Muscle of leg (tissue), 11 donors: Measurements from ENCODE around the gene ANAPC2. TPM values are rescaled to one million over a fixed set of nuclear protein-coding genes. Genes with fewer than 3 reads are reported as not detected.

ENCODE experiments used
- DNase-seq: peaks from one replicate; pipeline ENCODE4 v3.0.0; 2013
- H3K27ac ChIP-seq: one replicate; pipeline ENCODE4 v1.5.1; 2013; ENCODE audit warnings: mild to moderate bottlenecking, low read length, control low read depth
- H3K27me3 ChIP-seq: one replicate; pipeline ENCODE4 v1.6.1; 2013; ENCODE audit warnings: low read length; ENCODE audit not compliant: control insufficient read depth, insufficient read depth
- H3K36me3 ChIP-seq: one replicate; pipeline ENCODE4 v1.6.1; 2013; ENCODE audit warnings: low read length; ENCODE audit not compliant: control insufficient read depth, insufficient read depth
- H3K4me1 ChIP-seq: one replicate; pipeline ENCODE4 v1.6.1; 2013; ENCODE audit warnings: low read length; ENCODE audit not compliant: control insufficient read depth, insufficient read depth
- H3K4me3 ChIP-seq: one replicate; pipeline ENCODE4 v1.5.1; 2013; ENCODE audit warnings: low read length, control low read depth
- H3K9me3 ChIP-seq: replicated peaks from 2 replicates; pipeline ENCODE4 v1.6.1; 2013; ENCODE audit warnings: low read depth, low read length; ENCODE audit not compliant: control insufficient read depth
- WGBS: methylation state at CpG from one replicate; pipeline ENCODE4 v1.1.5; 2013; ENCODE audit warnings: missing lambda C conversion rate; ENCODE audit not compliant: insufficient coverage; 5-methylcytosine and 5-hydroxymethylcytosine counted together
- polyA plus RNA-seq, 8 donors: library from polyadenylated mRNA; unstranded; fragments of 120-200 nt; gene quantifications; one replicate each; pipeline versions ENCODE4 v1.2.1 to v1.2.3, GENCODE V29; 2013; ENCODE audit warnings: inconsistent platforms in 1 of 8, low replicate concordance in 1 of 8; ENCODE audit not compliant: insufficient read length in 8 of 8, insufficient read depth in 1 of 8
- total RNA-seq: library from RNA; stranded (reverse); fragments of 120-200 nt; gene quantifications from one replicate; pipeline ENCODE4 v1.2.4, GENCODE V29; 2013

Gene ANAPC2
- total and polyA plus RNA-seq, 9 donors = 20.4 to 41.6 (median 31.1) TPM

DNA sequence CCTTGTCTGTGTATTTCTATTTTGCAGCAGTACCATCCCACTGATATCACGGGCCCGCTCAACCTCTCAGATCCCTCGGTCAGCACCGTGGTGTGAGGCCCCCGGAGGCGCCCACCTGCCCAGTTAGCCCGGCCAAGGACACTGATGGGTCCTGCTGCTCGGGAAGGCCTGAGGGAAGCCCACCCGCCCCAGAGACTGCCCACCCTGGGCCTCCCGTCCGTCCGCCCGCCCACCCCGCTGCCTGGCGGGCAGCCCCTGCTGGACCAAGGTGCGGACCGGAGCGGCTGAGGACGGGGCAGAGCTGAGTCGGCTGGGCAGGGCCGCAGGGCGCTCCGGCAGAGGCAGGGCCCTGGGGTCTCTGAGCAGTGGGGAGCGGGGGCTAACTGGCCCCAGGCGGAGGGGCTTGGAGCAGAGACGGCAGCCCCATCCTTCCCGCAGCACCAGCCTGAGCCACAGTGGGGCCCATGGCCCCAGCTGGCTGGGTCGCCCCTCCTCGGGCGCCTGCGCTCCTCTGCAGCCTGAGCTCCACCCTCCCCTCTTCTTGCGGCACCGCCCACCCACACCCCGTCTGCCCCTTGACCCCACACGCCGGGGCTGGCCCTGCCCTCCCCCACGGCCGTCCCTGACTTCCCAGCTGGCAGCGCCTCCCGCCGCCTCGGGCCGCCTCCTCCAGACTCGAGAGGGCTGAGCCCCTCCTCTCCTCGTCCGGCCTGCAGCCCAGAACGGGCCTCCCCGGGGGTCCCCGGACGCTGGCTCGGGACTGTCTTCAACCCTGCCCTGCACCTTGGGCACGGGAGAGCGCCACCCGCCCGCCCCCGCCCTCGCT, 20.4 kb downstream of the ANAPC2 start:
- H3K27ac ChIP-seq = no peak overlapping the region
- 5% methylated on average over 53 of the region's 57 CpGs for WGBS
- no peak for DNase-seq
- no peaks in the 10 kb centered on the region for H3K9me3 ChIP-seq
- no peak overlapping the region for H3K4me3 ChIP-seq
- H3K4me1 ChIP-seq = peaks cover 17% of the 10 kb centered on the region
- H3K36me3 ChIP-seq = no peaks in the 10 kb centered on the region
- H3K27me3 ChIP-seq = peaks cover 87% of the 10 kb centered on the region

DNA sequence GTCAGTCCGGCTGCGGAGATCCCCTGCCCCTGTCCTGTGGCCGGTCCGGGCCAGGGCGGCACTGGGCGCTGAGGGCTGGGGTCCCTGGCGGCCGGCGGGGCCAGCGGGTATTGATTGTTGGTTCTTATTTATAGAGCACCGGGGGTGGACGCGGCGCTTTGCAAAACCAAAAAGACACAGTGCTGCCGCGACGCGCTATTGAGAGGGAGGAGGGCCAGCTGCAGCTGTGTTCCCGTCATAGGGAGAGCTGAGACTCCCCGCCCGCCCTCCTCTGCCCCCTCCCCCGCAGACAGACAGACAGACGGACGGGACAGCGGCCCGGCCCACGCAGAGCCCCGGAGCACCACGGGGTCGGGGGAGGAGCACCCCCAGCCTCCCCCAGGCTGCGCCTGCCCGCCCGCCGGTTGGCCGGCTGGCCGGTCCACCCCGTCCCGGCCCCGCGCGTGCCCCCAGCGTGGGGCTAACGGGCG, 21.0 kb downstream of the ANAPC2 start:
- Histone ChIP-seq H3K36me3 (no peaks in the 10 kb centered on the region), H3K4me3 (no peak overlapping the region), H3K4me1 (peaks cover 13% of the 10 kb centered on the region), H3K27me3 (peaks cover 91% of the 10 kb centered on the region), H3K27ac (no peak overlapping the region), H3K9me3 (no peaks in the 10 kb centered on the region)
- DNase-seq = no peak
- 43% methylated on average over 20 of the region's 44 CpGs for WGBS

DNA sequence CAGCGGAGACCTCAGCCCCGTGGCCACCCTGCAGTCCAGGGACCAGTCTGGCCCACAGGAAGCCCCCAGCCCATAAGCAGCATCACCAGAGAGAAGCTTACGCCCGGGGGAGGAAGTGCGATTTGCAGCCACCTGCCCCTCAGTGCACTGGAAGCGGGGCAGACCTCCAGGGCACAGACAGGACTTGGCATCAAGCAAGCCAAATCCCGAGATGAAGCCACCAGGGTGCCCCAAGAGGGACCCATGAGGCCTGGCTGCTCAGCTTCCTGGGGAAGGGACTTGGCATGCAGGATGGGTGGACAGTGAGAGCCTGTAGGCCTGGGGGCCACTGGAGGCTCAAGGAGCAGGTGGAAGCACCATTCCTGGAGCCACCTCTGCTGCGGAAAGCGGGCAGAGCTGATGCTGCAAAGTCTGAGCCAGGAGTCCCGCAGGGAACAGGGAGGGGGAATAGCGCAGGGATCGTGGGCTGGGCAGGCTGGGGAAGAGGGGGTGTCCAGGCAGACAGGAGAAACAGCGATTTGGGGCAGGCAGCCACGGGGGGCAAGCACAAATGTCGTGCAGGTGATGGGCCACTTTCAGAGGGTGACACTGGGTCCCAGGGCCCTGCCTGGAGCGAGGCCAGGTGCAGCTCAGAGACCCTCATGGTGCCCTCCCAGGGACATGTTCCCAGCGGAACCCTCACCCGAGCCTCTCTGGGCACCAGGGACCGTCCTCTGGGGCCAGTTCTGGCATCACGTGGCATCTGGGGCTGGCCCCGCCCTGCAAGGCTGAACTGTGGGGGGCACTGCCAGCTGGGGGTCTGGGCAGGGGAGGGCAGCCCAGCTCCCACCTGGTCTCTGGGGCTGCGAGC, 21.8 kb downstream of the ANAPC2 start:
- no peak for DNase-seq
- Histone ChIP-seq H3K4me3 (no peak overlapping the region), H3K36me3 (no peaks in the 10 kb centered on the region), H3K27ac (no peak overlapping the region), H3K4me1 (peaks cover 13% of the 10 kb centered on the region), H3K9me3 (no peaks in the 10 kb centered on the region), H3K27me3 (peaks cover 96% of the 10 kb centered on the region)
- WGBS = 66% methylated on average over 17 of the region's 22 CpGs

DNA sequence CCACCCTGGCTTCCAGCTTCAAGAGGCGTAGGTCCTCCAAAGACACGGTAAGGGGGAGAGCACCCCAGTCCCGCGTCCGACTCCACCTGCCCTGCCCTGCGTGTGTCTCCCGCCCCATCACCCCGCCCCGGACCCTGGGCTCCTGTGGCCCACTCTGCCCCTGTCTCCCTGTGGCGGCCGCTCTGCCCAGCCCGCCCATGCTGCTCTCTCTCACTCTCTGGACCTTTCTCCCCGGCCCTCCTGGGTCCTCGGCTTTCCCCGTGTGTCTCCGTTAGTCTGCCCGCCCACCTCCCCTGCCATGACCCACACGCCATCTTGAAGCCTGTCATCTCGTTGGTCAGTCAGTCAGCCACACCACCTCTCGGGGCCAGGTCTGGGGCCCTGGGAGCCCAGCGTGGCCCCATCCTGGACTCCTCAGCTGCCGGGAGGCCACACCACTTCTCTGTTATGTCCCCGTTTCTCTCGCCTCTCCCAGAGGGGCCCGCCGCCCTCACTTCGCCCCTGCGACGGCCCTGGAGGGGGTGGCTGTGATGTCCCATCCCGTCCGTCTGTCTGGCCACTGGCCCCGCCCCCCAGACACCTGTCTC, 23.0 kb downstream of the ANAPC2 start:
- no peaks in the 10 kb centered on the region for H3K36me3 ChIP-seq
- H3K27ac ChIP-seq = no peak overlapping the region
- 76% methylated on average over 28 of the region's 32 CpGs for WGBS
- H3K9me3 ChIP-seq = no peaks in the 10 kb centered on the region
- DNase-seq = no peak
- H3K27me3 ChIP-seq = peaks cover 95% of the 10 kb centered on the region
- peaks cover 13% of the 10 kb centered on the region for H3K4me1 ChIP-seq
- no peak overlapping the region for H3K4me3 ChIP-seq

DNA sequence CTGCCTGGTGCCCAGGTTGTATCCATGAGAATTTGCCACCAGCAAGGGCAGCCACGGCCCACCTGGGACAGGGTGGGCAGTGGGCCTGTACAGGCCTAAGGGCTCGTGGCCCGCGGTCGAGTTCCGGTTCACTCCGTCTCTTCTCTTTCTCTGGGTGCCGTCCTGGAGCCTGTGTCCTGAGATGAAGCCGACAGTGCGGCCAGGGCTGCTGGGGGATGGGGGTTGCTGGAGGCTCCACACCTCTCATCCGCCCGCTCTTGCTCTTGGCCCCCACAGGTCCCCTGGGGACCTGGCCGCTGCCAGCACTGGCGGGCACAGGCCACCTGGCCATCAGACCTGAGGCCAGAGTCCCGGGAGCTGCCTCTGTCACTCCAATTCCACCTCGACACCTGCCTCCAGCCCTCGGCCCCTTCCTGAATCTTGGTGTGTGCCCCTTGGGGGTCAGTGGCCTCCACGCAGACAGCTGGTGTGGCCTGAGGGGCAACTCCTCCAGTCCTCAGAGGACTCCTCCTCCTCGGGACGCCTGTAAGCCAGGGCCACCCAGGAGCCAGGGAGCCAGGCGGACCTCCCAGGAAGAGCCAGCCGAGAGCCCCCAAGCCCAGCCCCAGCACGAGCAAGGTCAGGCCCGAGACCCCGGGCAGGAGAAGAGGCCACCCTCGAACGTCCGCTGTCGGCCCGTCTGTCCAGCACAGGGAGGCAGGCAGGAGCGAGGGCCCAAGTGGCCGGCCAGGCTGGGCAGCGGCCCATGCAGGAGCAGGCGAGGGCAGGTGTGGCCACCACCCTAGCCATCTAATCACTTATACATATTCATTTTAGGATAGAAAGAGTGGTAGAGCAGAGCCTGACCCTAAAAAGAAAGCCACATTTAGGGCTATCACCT, 23.8 kb downstream of the ANAPC2 start:
- H3K9me3 ChIP-seq = no peaks in the 10 kb centered on the region
- no peak overlapping the region for H3K27ac ChIP-seq
- 67% methylated on average over 24 of the region's 34 CpGs for WGBS
- H3K36me3 ChIP-seq = no peaks in the 10 kb centered on the region
- no peak for DNase-seq
- H3K4me1 ChIP-seq = peaks cover 10% of the 10 kb centered on the region
- H3K27me3 ChIP-seq = peaks cover 95% of the 10 kb centered on the region
- H3K4me3 ChIP-seq = no peak overlapping the region

DNA sequence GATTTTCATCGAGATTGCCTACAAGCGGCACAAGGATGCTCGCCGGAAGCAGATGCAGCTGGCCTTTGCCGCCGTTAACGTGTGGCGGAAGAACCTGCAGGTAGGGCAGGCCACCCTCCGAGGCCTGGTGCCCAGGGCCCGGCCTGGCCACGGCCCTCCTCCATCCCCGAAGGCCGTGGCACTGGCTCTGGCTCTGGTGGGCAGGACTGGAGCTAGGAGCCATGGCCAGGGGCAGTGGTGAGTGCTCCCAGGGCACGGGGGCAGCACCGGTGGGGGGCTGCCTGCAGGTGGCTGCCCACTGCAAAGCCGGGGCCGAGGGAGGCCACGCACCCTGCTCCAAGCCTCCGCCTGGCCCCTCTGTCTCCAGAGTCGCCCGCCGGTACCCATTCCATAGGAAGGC, 24.6 kb downstream of the ANAPC2 start:
- Histone ChIP-seq H3K4me3 (no peak overlapping the region), H3K4me1 (peaks cover 10% of the 10 kb centered on the region), H3K27ac (no peak overlapping the region), H3K27me3 (peaks cover 98% of the 10 kb centered on the region), H3K9me3 (no peaks in the 10 kb centered on the region), H3K36me3 (no peaks in the 10 kb centered on the region)
- DNase-seq = no peak
- WGBS = 80% methylated on average over 22 of the region's 22 CpGs

DNA sequence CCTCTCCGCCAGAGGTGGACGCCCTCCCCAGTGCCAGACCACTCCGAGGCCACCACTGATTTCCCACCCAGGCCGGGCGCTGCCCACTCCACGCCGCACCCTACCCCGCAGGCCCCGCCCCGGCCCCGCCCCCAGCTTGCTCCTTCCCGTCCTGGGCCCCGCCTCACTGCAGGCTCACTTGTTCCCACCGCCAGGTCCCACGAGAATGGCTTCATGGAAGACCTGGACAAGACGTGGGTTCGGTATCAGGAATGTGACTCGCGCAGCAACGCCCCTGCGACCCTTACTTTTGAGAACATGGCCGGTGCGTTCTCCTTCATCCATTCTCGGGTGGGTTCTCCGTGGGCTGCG, 25.0 kb downstream of the ANAPC2 start:
- Histone ChIP-seq H3K9me3 (no peaks in the 10 kb centered on the region), H3K27me3 (peaks cover 99% of the 10 kb centered on the region), H3K4me1 (peaks cover 10% of the 10 kb centered on the region), H3K36me3 (no peaks in the 10 kb centered on the region), H3K27ac (no peak overlapping the region), H3K4me3 (no peak overlapping the region)
- DNase-seq = no peak
- whole genome bisulfite sequencing = 23% methylated on average over 26 of the region's 26 CpGs

DNA sequence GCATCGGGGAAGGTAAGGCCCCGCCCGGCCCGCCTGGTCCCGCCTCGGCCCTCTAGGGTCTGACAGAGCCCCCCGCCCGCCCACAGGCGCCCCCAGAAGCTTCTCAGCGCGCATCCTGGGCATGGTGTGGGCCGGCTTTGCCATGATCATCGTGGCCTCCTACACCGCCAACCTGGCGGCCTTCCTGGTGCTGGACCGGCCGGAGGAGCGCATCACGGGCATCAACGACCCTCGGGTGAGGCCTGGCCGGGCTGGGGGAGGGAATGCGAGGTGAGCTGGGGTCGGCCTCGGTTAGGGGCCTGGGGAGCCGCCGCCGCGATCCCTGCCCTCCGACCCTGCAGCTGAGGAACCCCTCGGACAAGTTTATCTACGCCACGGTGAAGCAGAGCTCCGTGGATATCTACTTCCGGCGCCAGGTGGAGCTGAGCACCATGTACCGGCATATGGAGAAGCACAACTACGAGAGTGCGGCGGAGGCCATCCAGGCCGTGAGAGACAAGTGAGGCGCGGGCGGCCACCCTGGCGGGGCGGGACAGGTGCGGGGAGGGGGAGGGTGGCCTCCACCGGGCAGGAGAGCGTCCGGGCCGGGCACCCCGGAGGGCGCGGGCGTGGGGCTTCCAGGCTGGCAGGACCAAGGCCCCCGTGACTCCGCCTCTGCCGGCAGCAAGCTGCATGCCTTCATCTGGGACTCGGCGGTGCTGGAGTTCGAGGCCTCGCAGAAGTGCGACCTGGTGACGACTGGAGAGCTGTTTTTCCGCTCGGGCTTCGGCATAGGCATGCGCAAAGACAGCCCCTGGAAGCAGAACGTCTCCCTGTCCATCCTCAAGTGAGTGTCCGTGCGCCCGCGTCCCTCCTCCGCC, 25.6 kb downstream of the ANAPC2 start:
- Histone ChIP-seq H3K27ac (no peak overlapping the region), H3K27me3 (peaks cover 99% of the 10 kb centered on the region), H3K4me1 (peaks cover 5% of the 10 kb centered on the region), H3K9me3 (no peaks in the 10 kb centered on the region), H3K36me3 (no peaks in the 10 kb centered on the region), H3K4me3 (no peak overlapping the region)
- no peak for DNase-seq
- 3% methylated on average over 74 of the region's 74 CpGs for WGBS
